ENCODE data around the gene TF. TPM values are rescaled to one million over a fixed set of nuclear protein-coding genes. Genes with fewer than 3 reads are reported as not detected.

Gene TF
- polyA plus RNA-seq, 1 experiment: 0.15 TPM

GRCh38 chr3:133763797-133764683, 17.8 kb downstream of the TF start:
- POLR2A ChIA-PET: no interaction called here
- H3K27ac ChIP-seq (ENCODE audit: low read depth, low read length): no peak overlapping the region

GRCh38 chr3:133765256-133765655, 19.1 kb downstream of the TF start:
- Histone ChIP-seq H3K4me3 (ENCODE audit: low read depth, low read length) (no peak overlapping the region), H3K27me3 (ENCODE audit: control insufficient read depth, insufficient read depth, low read length) (peaks cover 8% of the 10 kb centered on the region), H3K27ac (ENCODE audit: low read depth, low read length) (no peak overlapping the region), H3K9me3 (ENCODE audit: control insufficient read depth, insufficient read depth, low read length) (no peaks in the 10 kb centered on the region)
- DNase-seq (ENCODE audit: low read depth, low spot score): no peak
- ChIA-PET CTCF (no interaction called here), POLR2A (no interaction called here)
- no peak for TF ChIP-seq CTCF (IDR thresholded peaks at IDR 0.05; ENCODE audit: low read depth, low read length)

More at GRCh38 chr3:133763797-133764683, 17.8 kb downstream of the TF start:
- H3K4me3 ChIP-seq (ENCODE audit: low read depth, low read length): no peak overlapping the region
- no peaks in the 10 kb centered on the region for H3K9me3 ChIP-seq (ENCODE audit: control insufficient read depth, insufficient read depth, low read length)
- no peak for TF ChIP-seq CTCF (IDR thresholded peaks at IDR 0.05; ENCODE audit: low read depth, low read length)
- CTCF ChIA-PET: no interaction called here
- no peak for DNase-seq (ENCODE audit: low read depth, low spot score)
- H3K27me3 ChIP-seq (ENCODE audit: control insufficient read depth, insufficient read depth, low read length): peaks cover 16% of the 10 kb centered on the region

GRCh38 chr3:133767607-133768006, 21.4 kb downstream of the TF start:
- no peak for TF ChIP-seq CTCF (IDR thresholded peaks at IDR 0.05; ENCODE audit: low read depth, low read length)
- ChIA-PET CTCF (no interaction called here), POLR2A (no interaction called here)
- no peak for DNase-seq (ENCODE audit: low read depth, low spot score)
- Histone ChIP-seq H3K27ac (ENCODE audit: low read depth, low read length) (no peak overlapping the region), H3K9me3 (ENCODE audit: control insufficient read depth, insufficient read depth, low read length) (no peaks in the 10 kb centered on the region), H3K4me3 (ENCODE audit: low read depth, low read length) (no peak overlapping the region), H3K27me3 (ENCODE audit: control insufficient read depth, insufficient read depth, low read length) (peaks cover 8% of the 10 kb centered on the region)

GRCh38 chr3:133769536-133769935, 23.3 kb downstream of the TF start:
- ChIA-PET POLR2A (no interaction called here), CTCF (no interaction called here)
- no peaks in the 10 kb centered on the region for H3K9me3 ChIP-seq (ENCODE audit: control insufficient read depth, insufficient read depth, low read length)
- no peak overlapping the region for H3K27ac ChIP-seq (ENCODE audit: low read depth, low read length)
- no peak for DNase-seq (ENCODE audit: low read depth, low spot score)
- TF ChIP-seq CTCF (IDR thresholded peaks at IDR 0.05; ENCODE audit: low read depth, low read length): no peak
- H3K27me3 ChIP-seq (ENCODE audit: control insufficient read depth, insufficient read depth, low read length): peaks cover 6% of the 10 kb centered on the region
- no peak overlapping the region for H3K4me3 ChIP-seq (ENCODE audit: low read depth, low read length)

- DNase-seq (ENCODE audit: low read depth, low spot score): no peak
- ChIA-PET POLR2A (no interaction called here), CTCF (no interaction called here)
- no peaks in the 10 kb centered on the region for H3K9me3 ChIP-seq (ENCODE audit: control insufficient read depth, insufficient read depth, low read length)
- no peak for TF ChIP-seq CTCF (IDR thresholded peaks at IDR 0.05; ENCODE audit: low read depth, low read length)
- no peak overlapping the region for H3K27ac ChIP-seq (ENCODE audit: low read depth, low read length)
- no peak overlapping the region for H3K4me3 ChIP-seq (ENCODE audit: low read depth, low read length)
- H3K27me3 ChIP-seq (ENCODE audit: control insufficient read depth, insufficient read depth, low read length): no peaks in the 10 kb centered on the region
Measured at GRCh38 chr3:133773732-133774131, 27.5 kb downstream of the TF start.
